GM18520 (cell line): ENCODE data around the gene SLC24A3.

ENCODE experiments used
- ATAC-seq: cut with Tn5 transposase; IDR thresholded peaks from one replicate; pipeline ENCODE4 v1.9.1; 2021; ENCODE audit not compliant: unreplicated experiment

The SLC24A3 gene

GRCh38 chr20:19571996-19572395 lies 359.6 kb downstream of the SLC24A3 start:
- ATAC-seq = no peak

GRCh38 chr20:19577692-19578091 lies 365.2 kb downstream of the SLC24A3 start:
- ATAC-seq = no peak

GRCh38 chr20:19582782-19583181 lies 370.3 kb downstream of the SLC24A3 start:
- ATAC-seq = no peak

GRCh38 chr20:19583532-19584175 lies 371.2 kb downstream of the SLC24A3 start:
- ATAC-seq = no peak

GRCh38 chr20:19588241-19588640 lies 375.8 kb downstream of the SLC24A3 start:
- no peak for ATAC-seq

- no peak for ATAC-seq
These were observed 376.3 kb downstream of the SLC24A3 start for GRCh38 chr20:19588732-19589131.

GRCh38 chr20:19589787-19590362 lies 377.4 kb downstream of the SLC24A3 start:
- ATAC-seq = no peak

GRCh38 chr20:19590382-19590781 lies 377.9 kb downstream of the SLC24A3 start:
- no peak for ATAC-seq

GRCh38 chr20:19593762-19594161 lies 381.3 kb downstream of the SLC24A3 start:
- ATAC-seq = no peak

- no peak for ATAC-seq
These were observed 382.5 kb downstream of the SLC24A3 start for GRCh38 chr20:19594896-19595295.

- ATAC-seq = no peak
These were observed 385.8 kb downstream of the SLC24A3 start for GRCh38 chr20:19598117-19598850.

GRCh38 chr20:19599200-19599599 lies 386.8 kb downstream of the SLC24A3 start:
- no peak for ATAC-seq

GRCh38 chr20:19600042-19600441 lies 387.6 kb downstream of the SLC24A3 start:
- no peak for ATAC-seq

- ATAC-seq = no peak
These were observed 388.8 kb downstream of the SLC24A3 start for GRCh38 chr20:19601126-19601810.

- ATAC-seq = no peak
These were observed 390.4 kb downstream of the SLC24A3 start for GRCh38 chr20:19602675-19603375.

GRCh38 chr20:19603376-19603750 lies 390.9 kb downstream of the SLC24A3 start:
- no peak for ATAC-seq

GRCh38 chr20:19605786-19606485 lies 393.5 kb downstream of the SLC24A3 start:
- no peak for ATAC-seq

- no peak for ATAC-seq
These were observed 397.3 kb downstream of the SLC24A3 start for GRCh38 chr20:19609642-19610223.

- ATAC-seq = no peak
These were observed 403.2 kb downstream of the SLC24A3 start for GRCh38 chr20:19615629-19616028.

- no peak for ATAC-seq
These were observed 403.6 kb downstream of the SLC24A3 start for GRCh38 chr20:19616081-19616480.
